T-cell (primary cell): ENCODE measurements around the gene CABP1. TPM values are rescaled to one million over a fixed set of nuclear protein-coding genes. Genes with fewer than 3 reads are reported as not detected.

Source experiments
- ATAC-seq, 4 experiments: fragments of 200-7000 bp in 3 of 4; fragments of 150-1000 bp in 1 of 4; cut with Tn5 transposase; replicated peaks in 1 of 4; 1 replicate in 3 of 4; 2 replicates in 1 of 4; pipeline ENCODE4 v1.10.0; 2021; ENCODE audit warnings: moderate library complexity in 3 of 4, mild to moderate bottlenecking in 2 of 4, moderate number of reproducible peaks in 1 of 4
- CTCF ChIA-PET, 2 donors: fragments of 300-600 bp; sonication (Branson Sonifier 250); formaldehyde crosslinking; loops; one replicate each; lab custom pipeline; 2022; ENCODE audit warnings: antibody characterized with exemption in 2 of 2; lab: Charles Lee
- POLR2A ChIA-PET, 2 donors: fragments of 300-600 bp; sonication (Branson Sonifier 250); formaldehyde crosslinking; loops; one replicate each; lab custom pipeline; 2022; ENCODE audit warnings: antibody characterized with exemption in 2 of 2; lab: Charles Lee
- DNase-seq, 35 experiments: peaks; one replicate each; pipeline versions ENCODE4 v3.0.0 to v3.0.0-alpha.2; 2013 to 2023
- H3K27ac ChIP-seq: one replicate; pipeline ENCODE4 v1.5.1; 2013; ENCODE audit warnings: low read length
- H3K27me3 ChIP-seq, 2 experiments: replicated peaks in 1 of 2; 1 replicate in 1 of 2; 2 replicates in 1 of 2; pipeline versions ENCODE4 v1.6.1 to v1.7.0; 2013; ENCODE audit warnings: low read length in 1 of 2, mixed read lengths in 1 of 2; ENCODE audit not compliant: control insufficient read depth in 2 of 2, insufficient read depth in 2 of 2; ENCODE audit errors: extremely low read depth in 1 of 2
- H3K36me3 ChIP-seq, 2 donors: 1 replicate in 1 of 2; 2 replicates in 1 of 2; pipeline versions ENCODE4 v1.6.1 to v1.7.0; 2013; ENCODE audit warnings: low read length in 1 of 2; ENCODE audit not compliant: control insufficient read depth in 2 of 2, insufficient read depth in 1 of 2; ENCODE audit errors: extremely low read depth in 1 of 2
- H3K4me1 ChIP-seq, 2 experiments: 1 replicate in 1 of 2; 2 replicates in 1 of 2; pipeline versions ENCODE4 v1.6.1 to v1.7.0; 2013; ENCODE audit warnings: low read length in 2 of 2, mixed read lengths in 1 of 2; ENCODE audit not compliant: insufficient read depth in 2 of 2, control insufficient read depth in 1 of 2; ENCODE audit errors: extremely low read depth in 1 of 2
- H3K4me3 ChIP-seq, 2 donors: 1 replicate in 1 of 2; 2 replicates in 1 of 2; pipeline versions ENCODE4 v1.5.1 to v1.7.0; 2013; ENCODE audit warnings: mild to moderate bottlenecking in 2 of 2, low read length in 1 of 2, moderate library complexity in 1 of 2; ENCODE audit not compliant: control insufficient read depth in 1 of 2; ENCODE audit errors: extremely low read depth in 1 of 2
- H3K9me3 ChIP-seq: 2 replicates; pipeline ENCODE4 v1.7.0; 2013
- H3K27ac Mint-ChIP-seq, 2 donors: one replicate each; pipeline ENCODE4 v1.8.0; 2020 to 2021; ENCODE audit warnings: mild to moderate bottlenecking in 2 of 2, mixed read lengths in 2 of 2
- H3K27me3 Mint-ChIP-seq, 2 donors: one replicate each; pipeline ENCODE4 v1.8.0; 2021 to 2022; ENCODE audit warnings: mixed read lengths in 2 of 2
- H3K36me3 Mint-ChIP-seq: one replicate; pipeline ENCODE4 v1.8.0; 2021; ENCODE audit warnings: mixed read lengths
- H3K4me1 Mint-ChIP-seq, 3 donors: one replicate each; pipeline ENCODE4 v1.8.0; 2020 to 2022; ENCODE audit warnings: mixed read lengths in 3 of 3, mild to moderate bottlenecking in 1 of 3
- H3K4me3 Mint-ChIP-seq, 3 donors: one replicate each; pipeline ENCODE4 v1.8.0; 2020 to 2022; ENCODE audit warnings: mild to moderate bottlenecking in 3 of 3, mixed read lengths in 3 of 3, moderate library complexity in 3 of 3
- H3K9me3 Mint-ChIP-seq, 3 donors: one replicate each; pipeline ENCODE4 v1.8.0; 2020 to 2022; ENCODE audit warnings: mixed read lengths in 3 of 3
- WGBS: methylation state at CpG from one replicate; pipeline ENCODE4 v1.1.5; 2013; ENCODE audit warnings: missing lambda C conversion rate; ENCODE audit not compliant: insufficient coverage; 5-methylcytosine and 5-hydroxymethylcytosine counted together
- total RNA-seq, 35 experiments: library from RNA in 6 of 35; stranded (reverse) in 6 of 35; fragments of 120-200 nt in 1 of 35; gene quantifications; one replicate each; pipeline versions ENCODE4 v1.2.1 to v1.2.4 and lab custom pipeline; 2013 to 2026

CABP1 gene
- total RNA-seq, 5 donors from 2014 or later (not counting 1 experiment from before 2014, with no cell fraction given) = not detected

DNA sequence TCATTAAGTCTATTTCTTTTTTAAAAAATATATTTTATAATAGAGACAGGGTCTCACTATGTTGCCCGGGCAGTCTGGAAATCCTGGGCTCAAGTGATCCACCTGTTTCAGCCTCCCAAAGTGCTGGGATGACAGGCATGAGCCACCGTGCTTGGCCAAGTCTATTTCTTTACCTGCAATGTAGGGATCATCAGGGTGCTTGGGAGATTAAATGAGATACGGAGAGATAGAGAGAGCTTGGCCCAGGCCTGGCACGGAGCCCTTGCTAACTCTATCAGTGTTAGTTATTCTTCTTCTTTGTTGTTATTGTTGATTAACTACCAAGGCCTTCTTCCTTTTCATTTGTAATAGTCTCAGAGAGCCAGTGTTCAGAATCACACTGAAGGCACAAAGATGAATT, 3.1 kb downstream of the CABP1 start:
- CTCF ChIA-PET = interaction anchor here in 1 of 2 donors (0.5 kb wide), 1 partner anchor 441 kb away, joined by 5 read pairs; no protein-coding TSS in a partner anchor
- peaks cover 18 to 67% of the 10 kb centered on the region in 2 experiments for H3K27me3 ChIP-seq
- Mint-ChIP-seq H3K9me3 (no peaks in the 10 kb centered on the region), H3K4me1 (peaks cover 8 to 18% (median 13%) of the 10 kb centered on the region in 3 donors), H3K4me3 (no peak overlapping the region), H3K27ac (no peak overlapping the region), H3K27me3 (peaks cover 58 to 63% of the 10 kb centered on the region in 2 donors), H3K36me3 (no peaks in the 10 kb centered on the region)
- no peaks in the 10 kb centered on the region for H3K9me3 ChIP-seq
- ATAC-seq = no peak
- H3K4me3 ChIP-seq = no peak overlapping the region
- 63% methylated on average over 1 of the region's 4 CpGs for WGBS
- no peak overlapping the region for H3K27ac ChIP-seq
- peaks cover 0 to 15% of the 10 kb centered on the region in 2 experiments for H3K4me1 ChIP-seq
- H3K36me3 ChIP-seq = no peaks in the 10 kb centered on the region
- POLR2A ChIA-PET = interaction anchor here in 1 of 2 donors (0.6 kb wide), 3 partner anchors 62 to 234 kb away, joined by 3 read pairs; no protein-coding TSS in a partner anchor
- no peak for DNase-seq

DNA sequence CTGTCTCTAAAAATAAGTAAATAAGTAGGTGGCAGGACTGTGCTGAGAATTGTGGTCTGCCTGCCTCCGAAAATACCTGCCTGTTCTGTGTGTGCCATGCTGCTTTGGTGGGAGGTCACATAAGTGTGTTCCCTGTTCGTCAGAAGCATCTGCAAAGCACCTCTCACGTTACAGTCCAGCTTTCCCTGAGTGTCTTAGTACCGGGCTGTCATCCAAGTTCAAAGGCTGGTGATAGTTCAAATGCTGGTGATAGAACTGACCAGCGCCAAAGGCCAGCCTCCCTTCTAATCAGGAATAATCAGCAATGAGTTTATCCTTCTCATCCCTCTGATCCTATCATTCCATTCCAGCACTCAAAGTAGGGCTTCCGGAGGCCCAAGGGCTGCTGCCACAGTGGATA, 5.6 kb downstream of the CABP1 start:
- no peaks in the 10 kb centered on the region for H3K9me3 Mint-ChIP-seq
- DNase-seq = no peak
- H3K4me3 Mint-ChIP-seq = no peak overlapping the region
- no peak overlapping the region for H3K27ac Mint-ChIP-seq
- Histone ChIP-seq H3K36me3 (no peaks in the 10 kb centered on the region), H3K27ac (no peak overlapping the region), H3K9me3 (no peaks in the 10 kb centered on the region), H3K4me3 (no peak overlapping the region), H3K27me3 (peaks cover 20 to 77% of the 10 kb centered on the region in 2 experiments), H3K4me1 (peaks cover 0 to 21% of the 10 kb centered on the region in 2 experiments)
- H3K27me3 Mint-ChIP-seq = peaks cover 70 to 77% of the 10 kb centered on the region in 2 donors
- CTCF ChIA-PET = interaction anchor here (0.6 to 1.5 kb wide), 7 partner anchors 11 to 326 kb away, joined by 3 to 8 read pairs (median 4); no protein-coding TSS in a partner anchor
- WGBS = no CpG with 5 or more reads among the region's 6 CpGs
- ATAC-seq = no peak
- H3K36me3 Mint-ChIP-seq = no peaks in the 10 kb centered on the region
- peaks cover 17 to 28% (median 21%) of the 10 kb centered on the region in 3 donors for H3K4me1 Mint-ChIP-seq
- POLR2A ChIA-PET = no interaction called here

DNA sequence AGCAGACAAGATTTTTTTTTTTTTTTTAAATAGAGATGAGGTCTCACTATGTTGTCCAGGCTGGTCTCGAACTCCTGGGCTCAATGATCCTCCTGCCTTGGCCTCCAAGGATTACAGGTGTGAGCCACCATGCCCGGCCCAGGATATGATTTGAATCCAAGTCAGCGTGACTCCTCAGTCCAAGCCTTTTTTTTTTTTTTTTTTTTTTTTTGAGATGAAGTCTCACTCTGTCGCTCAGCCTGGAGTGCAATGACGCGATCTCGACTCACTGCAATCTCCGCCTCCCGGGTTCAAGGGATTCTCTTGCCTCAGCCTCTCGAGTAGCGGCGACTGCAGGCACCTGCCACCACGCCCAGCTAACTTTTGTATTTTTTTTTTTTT, 6.9 kb downstream of the CABP1 start:
- Histone ChIP-seq H3K4me3 (no peak overlapping the region), H3K27ac (no peak overlapping the region), H3K9me3 (no peaks in the 10 kb centered on the region), H3K36me3 (no peaks in the 10 kb centered on the region), H3K27me3 (peaks cover 12 to 64% of the 10 kb centered on the region in 2 experiments), H3K4me1 (peaks cover 0 to 12% of the 10 kb centered on the region in 2 experiments)
- Mint-ChIP-seq H3K9me3 (no peaks in the 10 kb centered on the region), H3K27me3 (peaks cover 60 to 71% of the 10 kb centered on the region in 2 donors), H3K4me3 (no peak overlapping the region), H3K27ac (no peak overlapping the region), H3K4me1 (peaks cover 12 to 17% (median 15%) of the 10 kb centered on the region in 3 donors), H3K36me3 (no peaks in the 10 kb centered on the region)
- 89% methylated on average over 4 of the region's 13 CpGs for WGBS
- POLR2A ChIA-PET = interaction anchor here in 1 of 2 donors (0.7 kb wide), 1 partner anchor 550 kb away, joined by 3 read pairs; no protein-coding TSS in a partner anchor
- no peak for ATAC-seq
- CTCF ChIA-PET = interaction anchor here (0.5 to 1.9 kb wide), 11 partner anchors 11 to 583 kb away, joined by 3 to 10 read pairs (median 6); no protein-coding TSS in a partner anchor
- DNase-seq = no peak

DNA sequence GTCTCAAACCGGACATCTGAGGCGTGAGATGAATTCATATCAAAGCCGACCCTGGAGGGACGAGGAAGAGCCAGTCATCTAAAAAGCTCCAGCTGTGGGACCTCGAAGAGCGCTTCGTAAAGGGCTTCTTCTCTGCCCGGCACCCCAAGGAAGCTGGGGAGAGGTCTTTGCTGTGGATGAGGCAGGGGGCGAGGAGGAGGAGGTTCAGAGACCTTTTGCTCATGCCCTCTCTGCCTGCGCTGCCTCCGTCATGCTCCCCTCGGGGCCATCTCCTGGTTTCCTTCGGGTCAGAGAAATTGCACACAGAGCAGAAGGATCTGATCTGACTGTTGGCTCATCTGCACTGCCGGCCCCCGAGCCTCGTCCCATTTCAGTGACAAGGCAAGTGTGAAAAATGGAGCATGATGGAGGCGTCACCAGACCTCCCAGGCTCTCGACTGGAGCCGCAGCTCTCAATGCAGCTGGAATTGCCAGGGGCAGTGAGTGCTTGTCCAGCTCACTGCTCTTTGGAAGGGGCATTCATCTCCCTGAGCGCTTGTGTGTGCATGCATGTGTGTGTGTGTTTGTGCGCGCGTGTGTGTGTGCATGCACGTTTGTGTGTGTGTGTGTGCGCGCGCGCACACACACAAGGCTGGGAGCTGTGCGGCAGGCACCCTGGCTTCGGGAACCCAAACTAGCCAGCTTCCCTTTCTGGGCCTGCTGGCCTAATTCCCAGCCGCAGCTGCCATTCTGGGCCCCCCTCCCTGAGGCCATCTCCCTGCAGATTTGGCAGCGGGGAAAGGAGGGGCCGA, 9.2 kb downstream of the CABP1 start:
- Mint-ChIP-seq H3K27me3 (peaks cover 46 to 60% of the 10 kb centered on the region in 2 donors), H3K4me3 (peak overlapping the region in 2 of 3 donors; percentile 37 to 46), H3K4me1 (peaks cover 12 to 16% (median 15%) of the 10 kb centered on the region in 3 donors), H3K9me3 (no peaks in the 10 kb centered on the region), H3K27ac (peak overlapping the region in 1 of 2 donors; percentile 87), H3K36me3 (no peaks in the 10 kb centered on the region)
- Histone ChIP-seq H3K9me3 (no peaks in the 10 kb centered on the region), H3K4me3 (peak overlapping the region in 1 of 2 donors; percentile 17), H3K27me3 (peaks cover 5 to 69% of the 10 kb centered on the region in 2 experiments), H3K4me1 (peaks cover 0 to 12% of the 10 kb centered on the region in 2 experiments), H3K27ac (no peak overlapping the region), H3K36me3 (no peaks in the 10 kb centered on the region)
- peak in 1 of 4 experiments; percentile 8 for ATAC-seq
- ChIA-PET POLR2A (interaction anchor here (0.6 to 1.1 kb wide), 4 partner anchors 18 to 326 kb away, joined by 3 to 8 read pairs (median 5); no protein-coding TSS in a partner anchor), CTCF (interaction anchor here (0.6 to 2.4 kb wide), 18 partner anchors 9 to 322 kb away, joined by 3 to 12 read pairs (median 4); partner anchors contain the start of gene POP5 (in 2 of the 2))
- 3% methylated on average over 29 of the region's 33 CpGs for WGBS
- no peak for DNase-seq

DNA sequence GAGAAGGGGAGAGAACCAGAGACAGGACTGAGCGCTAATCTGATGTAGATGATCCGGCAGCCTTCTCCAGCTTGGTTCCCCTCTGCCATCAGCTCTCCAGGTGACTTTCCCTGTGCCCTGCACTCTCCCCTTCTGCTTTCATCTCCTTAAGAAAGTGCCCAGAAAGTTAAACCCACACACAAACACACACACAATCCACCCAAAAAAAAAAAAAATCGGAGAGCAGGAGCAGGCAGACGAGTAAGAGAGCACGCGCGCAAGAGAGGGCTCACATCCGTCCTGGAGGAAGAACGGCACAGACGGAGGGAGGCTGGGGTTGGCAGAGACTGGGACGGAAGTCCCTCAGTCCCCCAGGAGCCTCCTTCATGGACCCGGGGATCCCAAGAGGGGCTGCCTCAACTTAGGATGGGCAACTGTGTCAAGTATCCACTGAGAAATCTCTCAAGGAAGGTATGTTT, 9.8 kb downstream of the CABP1 start:
- Mint-ChIP-seq H3K4me3 (no peak overlapping the region), H3K27ac (no peak overlapping the region), H3K36me3 (no peaks in the 10 kb centered on the region), H3K4me1 (peaks cover 12 to 16% (median 15%) of the 10 kb centered on the region in 3 donors), H3K27me3 (peaks cover 41 to 57% of the 10 kb centered on the region in 2 donors), H3K9me3 (no peaks in the 10 kb centered on the region)
- H3K9me3 ChIP-seq = no peaks in the 10 kb centered on the region
- ChIA-PET POLR2A (no interaction called here), CTCF (interaction anchor here (0.6 to 2.4 kb wide), 6 partner anchors 9 to 322 kb away, joined by 3 to 9 read pairs (median 4); partner anchors contain the start of genes ACADS (in 1 of the 2) and POP5 (in 1 of the 2))
- ATAC-seq = no peak
- 82% methylated on average over 9 of the region's 12 CpGs for WGBS
- H3K4me3 ChIP-seq = no peak overlapping the region
- H3K4me1 ChIP-seq = peaks cover 0 to 12% of the 10 kb centered on the region in 2 experiments
- H3K36me3 ChIP-seq = no peaks in the 10 kb centered on the region
- H3K27me3 ChIP-seq = peaks cover 3 to 65% of the 10 kb centered on the region in 2 experiments
- DNase-seq = no peak
- no peak overlapping the region for H3K27ac ChIP-seq

DNA sequence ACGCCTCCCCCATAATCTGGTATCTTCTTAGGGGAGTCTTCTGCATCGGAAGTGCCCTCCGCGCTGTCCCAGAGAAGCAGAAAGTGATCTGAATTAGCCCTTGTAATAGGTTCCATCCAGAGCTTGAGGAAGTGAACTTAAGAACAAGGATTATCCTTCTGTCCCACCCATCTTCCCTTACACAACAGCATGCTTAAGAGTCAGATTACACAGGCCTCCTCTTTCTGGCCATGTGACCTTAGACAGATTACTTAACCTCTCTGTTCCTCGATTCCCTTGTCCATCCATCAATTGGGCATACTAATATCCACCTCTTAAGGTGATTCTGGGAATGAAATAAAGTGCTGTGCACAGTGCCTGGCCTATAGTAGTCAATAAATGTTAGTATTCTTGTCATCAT, 11.4 kb downstream of the CABP1 start:
- peaks cover 2 to 58% of the 10 kb centered on the region in 2 experiments for H3K27me3 ChIP-seq
- no peaks in the 10 kb centered on the region for H3K9me3 ChIP-seq
- WGBS = no CpG with 5 or more reads among the region's 5 CpGs
- Mint-ChIP-seq H3K4me3 (no peak overlapping the region), H3K9me3 (no peaks in the 10 kb centered on the region), H3K27ac (no peak overlapping the region), H3K4me1 (peaks cover 12 to 14% (median 13%) of the 10 kb centered on the region in 3 donors), H3K27me3 (peaks cover 28 to 45% of the 10 kb centered on the region in 2 donors), H3K36me3 (no peaks in the 10 kb centered on the region)
- POLR2A ChIA-PET = no interaction called here
- no peak overlapping the region for H3K27ac ChIP-seq
- H3K36me3 ChIP-seq = no peaks in the 10 kb centered on the region
- DNase-seq = no peak
- no peak overlapping the region for H3K4me3 ChIP-seq
- peaks cover 0 to 12% of the 10 kb centered on the region in 2 experiments for H3K4me1 ChIP-seq
- no peak for ATAC-seq
- CTCF ChIA-PET = interaction anchor here in 1 of 2 donors (0.6 kb wide), 1 partner anchor 48 kb away, joined by 3 read pairs; no protein-coding TSS in a partner anchor
